Brain pericyte (primary cell): ENCODE measurements around the gene MRPL42.
"Not testable (repeated sequence)": the region's sequence is repeated elsewhere in the genome, so short reads cannot be mapped to it uniquely, and the experiment has no call there.

Experiments used
- DNase-seq: peaks from one replicate; pipeline ENCODE4 v3.0.0-alpha.2; 2012; ENCODE audit warnings: low read depth, low spot score

Gene MRPL42

GRCh38 chr12:93498813-93499212, 31.5 kb downstream of the MRPL42 start:
- DNase-seq, result not testable (repeated sequence)

- no peak for DNase-seq
Measured at GRCh38 chr12:93500201-93500600, 32.9 kb downstream of the MRPL42 start.

GRCh38 chr12:93500667-93501066, 33.4 kb downstream of the MRPL42 start:
- DNase-seq, result no peak

GRCh38 chr12:93502802-93503623, 35.7 kb downstream of the MRPL42 start:
- no peak for DNase-seq

GRCh38 chr12:93507165-93507564, 39.9 kb downstream of the MRPL42 start:
- no peak for DNase-seq

- DNase-seq, result no peak
Measured at GRCh38 chr12:93509506-93509905, 42.2 kb downstream of the MRPL42 start.

- DNase-seq, result no peak
Measured at GRCh38 chr12:93514853-93515252, 47.5 kb downstream of the MRPL42 start.

GRCh38 chr12:93518725-93519124, 51.4 kb downstream of the MRPL42 start:
- no peak for DNase-seq

GRCh38 chr12:93519859-93520258, 52.5 kb downstream of the MRPL42 start:
- no peak for DNase-seq

- DNase-seq, result no peak
Measured at GRCh38 chr12:93520454-93520853, 53.1 kb downstream of the MRPL42 start.

GRCh38 chr12:93521225-93522080, 54.1 kb downstream of the MRPL42 start:
- DNase-seq, result no peak

- no peak for DNase-seq
Measured at GRCh38 chr12:93524386-93525133, 57.2 kb downstream of the MRPL42 start.

- DNase-seq, result no peak
Measured at GRCh38 chr12:93526786-93527428, 59.6 kb downstream of the MRPL42 start.

GRCh38 chr12:93530358-93530757, 63.0 kb downstream of the MRPL42 start:
- DNase-seq, result no peak

GRCh38 chr12:93533310-93533709, 66.0 kb downstream of the MRPL42 start:
- no peak for DNase-seq

GRCh38 chr12:93536111-93536765, 68.9 kb downstream of the MRPL42 start:
- DNase-seq, result no peak

- no peak for DNase-seq
Measured at GRCh38 chr12:93536766-93537488, 69.6 kb downstream of the MRPL42 start.

- no peak for DNase-seq
Measured at GRCh38 chr12:93537769-93538168, 70.5 kb downstream of the MRPL42 start.

GRCh38 chr12:93539821-93540220, 72.5 kb downstream of the MRPL42 start:
- DNase-seq, result no peak

GRCh38 chr12:93540466-93540865, 73.2 kb downstream of the MRPL42 start:
- DNase-seq, result peak; percentile 26
